IMR-90 (cell line): ENCODE measurements around the gene BRAT1. TPM values are rescaled to one million over a fixed set of nuclear protein-coding genes. Genes with fewer than 3 reads are reported as not detected.

Experiments
- ATAC-seq: fragments of 200-7000 bp; cut with Tn5 transposase; 2 replicates; pipeline ENCODE4 v1.9.1; 2020; ENCODE audit warnings: low read depth, mild to moderate bottlenecking, moderate library complexity
- BruUV-seq: library from RNA; stranded (reverse); fragments of 400-500 nt; replicated peaks from 2 replicates; lab custom pipeline; 2021; lab: Mats Ljungman, UMichigan
- CTCF ChIA-PET: fragments of 300-600 bp; formaldehyde crosslinking; extraction: SDS; loops from one replicate; lab custom pipeline; 2021; ENCODE audit warnings: antibody characterized with exemption; lab: Yijun Ruan, JAX
- POLR2A ChIA-PET: fragments of 300-600 bp; sonication (Branson Sonifier 250); formaldehyde crosslinking; loops from one replicate; lab custom pipeline; 2022; ENCODE audit warnings: antibody characterized with exemption; ENCODE audit not compliant: unreplicated experiment; lab: Charles Lee
- DNase-seq: peaks from one replicate; pipeline ENCODE4 v3.0.0; 2013
- H2AFZ ChIP-seq: replicated peaks from 2 replicates; pipeline ENCODE3; 2013; ENCODE audit warnings: low read length, mild to moderate bottlenecking; ENCODE audit not compliant: poor library complexity
- H2AK5ac ChIP-seq: 2 replicates; pipeline ENCODE4 v1.6.1; 2013; ENCODE audit warnings: low read depth, low read length, inconsistent platforms
- H2AK9ac ChIP-seq: replicated peaks from 2 replicates; pipeline ENCODE3; 2013; ENCODE audit warnings: mild to moderate bottlenecking, low read depth, low read length, moderate library complexity; ENCODE audit not compliant: poor library complexity
- H2BK120ac ChIP-seq: 2 replicates; pipeline ENCODE4 v1.6.1; 2013; ENCODE audit warnings: low read depth, low read length, inconsistent platforms
- H2BK15ac ChIP-seq: 3 replicates; pipeline ENCODE4 v1.6.1; 2013; ENCODE audit warnings: low read depth, low read length, inconsistent platforms
- H2BK20ac ChIP-seq: 2 replicates; pipeline ENCODE4 v1.6.1; 2013; ENCODE audit warnings: low read depth, mild to moderate bottlenecking, inconsistent platforms, low read length, moderate library complexity
- H2BK5ac ChIP-seq: 2 replicates; pipeline ENCODE4 v1.6.1; 2013; ENCODE audit warnings: mild to moderate bottlenecking, low read depth, low read length, inconsistent platforms; ENCODE audit not compliant: poor library complexity, severe bottlenecking
- H3K14ac ChIP-seq: replicated peaks from 2 replicates; pipeline ENCODE4 v1.6.1; 2013; ENCODE audit warnings: low read depth, low read length, inconsistent platforms
- H3K18ac ChIP-seq: 2 replicates; pipeline ENCODE4 v1.6.1; 2013; ENCODE audit warnings: low read depth, low read length, control low read depth
- H3K23ac ChIP-seq: 2 replicates; pipeline ENCODE4 v1.6.1; 2013; ENCODE audit warnings: low read depth, low read length, inconsistent platforms
- H3K27ac ChIP-seq: 2 replicates; pipeline ENCODE4 v1.5.1; 2013; ENCODE audit warnings: mild to moderate bottlenecking, control low read depth, low read length; ENCODE audit not compliant: insufficient read depth
- H3K27me3 ChIP-seq: 2 replicates; pipeline ENCODE4 v1.6.1; 2013; ENCODE audit warnings: low read length; ENCODE audit not compliant: control insufficient read depth, insufficient read depth
- H3K36me3 ChIP-seq: 2 replicates; pipeline ENCODE4 v1.6.1; 2013; ENCODE audit warnings: low read length, mixed read lengths; ENCODE audit not compliant: control insufficient read depth, insufficient read depth
- H3K4ac ChIP-seq: 2 replicates; pipeline ENCODE4 v1.6.1; 2013; ENCODE audit warnings: low read depth, low read length, inconsistent platforms
- H3K4me1 ChIP-seq: 2 replicates; pipeline ENCODE4 v1.6.1; 2013; ENCODE audit warnings: low read length, mixed read lengths; ENCODE audit not compliant: control insufficient read depth, insufficient read depth
- H3K4me2 ChIP-seq: 2 replicates; pipeline ENCODE4 v1.6.1; 2013; ENCODE audit warnings: low read depth, mild to moderate bottlenecking, control low read depth, low read length, moderate library complexity
- H3K4me3 ChIP-seq: 2 replicates; pipeline ENCODE4 v1.5.1; 2013; ENCODE audit warnings: low read depth, mild to moderate bottlenecking, control low read depth, low read length, moderate library complexity; ENCODE audit not compliant: insufficient read depth
- H3K56ac ChIP-seq: 2 replicates; pipeline ENCODE4 v1.6.1; 2013; ENCODE audit warnings: low read length, inconsistent platforms; ENCODE audit not compliant: insufficient read depth; ENCODE audit errors: extremely low read depth
- H3K79me1 ChIP-seq, 2 experiments: 2 replicates each; pipeline ENCODE4 v1.6.1; 2013; ENCODE audit warnings: low read length in 2 of 2, inconsistent platforms in 1 of 2, low read depth in 1 of 2
- H3K9ac ChIP-seq: 2 replicates; pipeline ENCODE4 v1.6.1; 2013; ENCODE audit warnings: low read depth, low read length, control low read depth
- H3K9me1 ChIP-seq: 2 replicates; pipeline ENCODE4 v1.6.1; 2013; ENCODE audit warnings: low read length, inconsistent platforms; ENCODE audit not compliant: insufficient read depth
- H3K9me3 ChIP-seq: 2 replicates; pipeline ENCODE4 v1.6.1; 2013; ENCODE audit warnings: low read length; ENCODE audit not compliant: control insufficient read depth, insufficient read depth
- H4K20me1 ChIP-seq: 2 replicates; pipeline ENCODE4 v1.6.1; 2013; ENCODE audit warnings: low read length, inconsistent platforms; ENCODE audit not compliant: insufficient read depth
- H4K5ac ChIP-seq: 2 replicates; pipeline ENCODE4 v1.6.1; 2013; ENCODE audit warnings: mild to moderate bottlenecking, low read depth, low read length, control low read depth
- H4K8ac ChIP-seq, 2 experiments: 2 replicates each; pipeline ENCODE4 v1.6.1; 2013; ENCODE audit warnings: low read depth in 2 of 2, low read length in 2 of 2, control low read depth in 1 of 2, inconsistent platforms in 1 of 2
- H4K91ac ChIP-seq: 2 replicates; pipeline ENCODE4 v1.6.1; 2013; ENCODE audit warnings: low read depth, low read length, inconsistent platforms; ENCODE audit not compliant: insufficient read depth
- BHLHE40 ChIP-seq: fragments of 150-350 bp; IDR thresholded peaks from 2 replicates; pipeline ENCODE4 v1.6.1; 2016; ENCODE audit warnings: mild to moderate bottlenecking, low read depth, low read length
- CEBPB ChIP-seq: IDR thresholded peaks from 2 replicates; pipeline ENCODE4 v1.6.1; 2012; ENCODE audit warnings: low read depth, low read length, improper control_type of control experiment
- CHD1 ChIP-seq: IDR thresholded peaks from 2 replicates; pipeline ENCODE4 v1.6.1; 2012; ENCODE audit warnings: low read depth, low read length, improper control_type of control experiment
- CTCF ChIP-seq: conservative IDR thresholded peaks from 2 replicates; pipeline ENCODE4 v1.5.1; 2012; ENCODE audit warnings: mild to moderate bottlenecking, low read depth, low read length, improper control_type of control experiment
- ELK1 ChIP-seq: fragments of 150-350 bp; IDR thresholded peaks from 2 replicates; pipeline ENCODE4 v1.6.1; 2016; ENCODE audit warnings: low read depth, mild to moderate bottlenecking, low read length, moderate library complexity, borderline replicate concordance
- FOS ChIP-seq: fragments of 150-350 bp; IDR thresholded peaks from 2 replicates; pipeline ENCODE4 v1.6.1; 2016; ENCODE audit warnings: low read depth, low read length
- MAZ ChIP-seq: IDR thresholded peaks from 2 replicates; pipeline ENCODE4 v1.6.1; 2012; ENCODE audit warnings: low read depth, mild to moderate bottlenecking, low read length, improper control_type of control experiment, moderate library complexity, borderline replicate concordance
- MXI1 ChIP-seq: IDR thresholded peaks from 2 replicates; pipeline ENCODE4 v1.6.1; 2012; ENCODE audit warnings: low read depth, mild to moderate bottlenecking, low read length, moderate library complexity, borderline replicate concordance
- NFE2L2 ChIP-seq: fragments of 150-350 bp; IDR thresholded peaks from 2 replicates; pipeline ENCODE4 v1.6.1; 2016; ENCODE audit warnings: low read depth, mild to moderate bottlenecking, low read length
- POLR2A ChIP-seq: IDR thresholded peaks from 2 replicates; pipeline ENCODE4 v1.6.1; 2012; ENCODE audit warnings: mild to moderate bottlenecking, low read depth, low read length
- RAD21 ChIP-seq: IDR thresholded peaks from 2 replicates; pipeline ENCODE4 v1.6.1; 2012; ENCODE audit warnings: low read length, improper control_type of control experiment
- RCOR1 ChIP-seq: IDR thresholded peaks from 2 replicates; pipeline ENCODE4 v1.6.1; 2012; ENCODE audit warnings: mild to moderate bottlenecking, low read length, improper control_type of control experiment; ENCODE audit not compliant: insufficient replicate concordance
- RFX5 ChIP-seq: IDR thresholded peaks from 2 replicates; pipeline ENCODE4 v1.8.0; 2012; ENCODE audit warnings: low read depth, mild to moderate bottlenecking, low read length, moderate library complexity
- SMC3 ChIP-seq: fragments of 150-350 bp; IDR thresholded peaks from 2 replicates; pipeline ENCODE4 v1.6.1; 2016; ENCODE audit warnings: low read depth, mild to moderate bottlenecking, antibody characterized with exemption, low read length, moderate library complexity
- WGBS, 2 experiments: methylation state at CpG; one replicate each; pipeline versions ENCODE4 v1.1.5 to v1.1.7; 2013; ENCODE audit warnings: missing lambda C conversion rate in 2 of 2; ENCODE audit not compliant: insufficient read length in 1 of 2; ENCODE audit errors: extremely low coverage in 2 of 2; 5-methylcytosine and 5-hydroxymethylcytosine counted together
- dilution Hi-C: fragments of 300-500 bp; cut with HindIII; formaldehyde crosslinking; loops from one replicate; pipeline ENCODE4 v1.14.3; 2018; ENCODE audit warnings: low sequenced_read_pairs; ENCODE audit not compliant: unreplicated experiment
- in situ Hi-C: fragments of 300-500 bp; cut with MboI; formaldehyde crosslinking; loops from 3 replicates; pipeline ENCODE4 v1.14.3; 2019; ENCODE audit warnings: low sequenced_read_pairs, inconsistent platforms, mixed read lengths
- intact Hi-C: fragments of 100-400 bp; cut with micrococcal nuclease; formaldehyde crosslinking; loops from 2 replicates; pipeline ENCODE4 v1.10.0; 2022
- polyA plus RNA-seq, 3 experiments: library from polyadenylated mRNA; depleted of rRNA; stranded (reverse); fragments of >200 nt; gene quantifications; 2 replicates each; pipeline ENCODE4 v1.2.3, GENCODE V29; 2012; ENCODE audit warnings: low replicate concordance in 1 of 3
- total RNA-seq: library from RNA; depleted of rRNA; stranded (reverse); fragments of >200 nt; gene quantifications from 2 replicates; pipeline ENCODE4 v1.2.3, GENCODE V29; 2012

Gene BRAT1
- total and polyA plus RNA-seq, 2 of the 4 experiments (the other 2 are of a cell fraction), result 6.8 to 21.9 TPM

- no peaks in the 10 kb centered on the region for H3K79me1 ChIP-seq
- no peak overlapping the region for H2AFZ ChIP-seq
- DNase-seq (no peak), ATAC-seq (no peak)
- H3K18ac ChIP-seq, result no peak overlapping the region
- TF ChIP-seq SMC3 (no peak), RFX5 (no peak), CHD1 (no peak), MAZ (no peak), MXI1 (no peak), BHLHE40 (no peak), ELK1 (no peak), FOS (no peak), CEBPB (no peak), CTCF (no peak), POLR2A (no peak), RCOR1 (no peak), RAD21 (no peak), NFE2L2 (no peak)
- H2BK120ac ChIP-seq, result no peak overlapping the region
- no peak overlapping the region for H3K4me3 ChIP-seq
- 87% methylated on average over 4 of the region's 12 CpGs; no CpG with 5 or more reads in 1 of the 2 experiments for WGBS, 2 experiments
- CTCF ChIA-PET, result no interaction called here
- no peak overlapping the region for H2BK5ac ChIP-seq
- peaks cover 6% of the 10 kb centered on the region; the same call in 1 of the 2 replicates for H3K27me3 ChIP-seq
- no peak overlapping the region for H2AK5ac ChIP-seq
- no peaks in the 10 kb centered on the region for H3K9me1 ChIP-seq
- no peaks in the 10 kb centered on the region for H3K36me3 ChIP-seq
- no peak overlapping the region for H3K27ac ChIP-seq
- POLR2A ChIA-PET, result no interaction called here
- H3K56ac ChIP-seq, result no peak overlapping the region
- H3K4me2 ChIP-seq, result no peak overlapping the region
- in situ Hi-C loops (no loop called here), intact Hi-C loops (no loop called here), dilution Hi-C loops (no loop called here)
- no peak overlapping the region for H2AK9ac ChIP-seq
- no peak overlapping the region for H2BK15ac ChIP-seq
- H3K4me1 ChIP-seq, result peaks cover 3% of the 10 kb centered on the region; the same call in 1 of the 2 replicates
- H3K9me3 ChIP-seq, result no peaks in the 10 kb centered on the region
- H4K91ac ChIP-seq, result no peak overlapping the region
- H4K20me1 ChIP-seq, result no peaks in the 10 kb centered on the region
- no peak overlapping the region for H3K14ac ChIP-seq
- no TSS peak for BruUV-seq
- no peak overlapping the region for H3K23ac ChIP-seq
- no peak overlapping the region for H3K9ac ChIP-seq
- no peak overlapping the region for H3K4ac ChIP-seq
- no peak overlapping the region for H4K5ac ChIP-seq
- no peak overlapping the region for H4K8ac ChIP-seq
- no peak overlapping the region for H2BK20ac ChIP-seq
These were observed 54.6 kb downstream of the BRAT1 start for GRCh38 chr7:2500701-2501100.
